Ovary (tissue), 3 donors: ENCODE results near the gene SVIL.

ENCODE experiments used
- EP300 ChIP-seq: sonication (generic); formaldehyde crosslinking; IDR thresholded peaks from one replicate; pipeline ENCODE4 v1.6.1; 2017; ENCODE audit warnings: antibody characterized with exemption
- POLR2A ChIP-seq: fragments of 450-650 bp; IDR thresholded peaks from one replicate; pipeline ENCODE4 v1.6.1; 2017; ENCODE audit warnings: antibody characterized with exemption, mild to moderate bottlenecking, moderate library complexity
- TF ChIP-seq, protein P1 (sequence below), 3 donors: fragments of 450-650 bp in 2 of 3; fragments of 200-600 bp in 1 of 3; IDR thresholded peaks; one replicate each; pipeline versions ENCODE4 v1.5.1 to v1.8.0; 2016 to 2022; ENCODE audit warnings: antibody characterized with exemption in 3 of 3, mild to moderate bottlenecking in 1 of 3
- donor health status: DM: no; HTN: no; CAD: no.

DNA sequence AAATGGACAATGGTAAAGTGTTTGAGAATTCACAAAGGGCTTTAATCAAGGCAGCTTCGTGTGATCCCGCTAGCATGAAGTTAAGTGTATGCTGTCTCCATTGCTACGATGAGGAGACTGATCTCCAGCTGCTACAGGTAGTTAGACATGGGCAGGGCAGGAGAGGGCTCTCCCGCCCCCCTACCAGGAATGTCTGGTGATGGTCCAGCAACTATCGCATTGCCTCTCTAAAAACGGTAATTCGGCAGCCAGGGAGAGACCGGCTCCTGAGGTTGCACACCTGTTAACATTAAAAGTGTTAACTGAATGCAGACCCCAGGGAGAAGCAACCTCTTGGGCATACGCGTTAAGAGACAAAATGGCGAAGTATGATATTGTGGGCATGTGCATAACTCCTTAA is 37.9 kb downstream of the SVIL start:
- TF ChIP-seq, protein P1, sequence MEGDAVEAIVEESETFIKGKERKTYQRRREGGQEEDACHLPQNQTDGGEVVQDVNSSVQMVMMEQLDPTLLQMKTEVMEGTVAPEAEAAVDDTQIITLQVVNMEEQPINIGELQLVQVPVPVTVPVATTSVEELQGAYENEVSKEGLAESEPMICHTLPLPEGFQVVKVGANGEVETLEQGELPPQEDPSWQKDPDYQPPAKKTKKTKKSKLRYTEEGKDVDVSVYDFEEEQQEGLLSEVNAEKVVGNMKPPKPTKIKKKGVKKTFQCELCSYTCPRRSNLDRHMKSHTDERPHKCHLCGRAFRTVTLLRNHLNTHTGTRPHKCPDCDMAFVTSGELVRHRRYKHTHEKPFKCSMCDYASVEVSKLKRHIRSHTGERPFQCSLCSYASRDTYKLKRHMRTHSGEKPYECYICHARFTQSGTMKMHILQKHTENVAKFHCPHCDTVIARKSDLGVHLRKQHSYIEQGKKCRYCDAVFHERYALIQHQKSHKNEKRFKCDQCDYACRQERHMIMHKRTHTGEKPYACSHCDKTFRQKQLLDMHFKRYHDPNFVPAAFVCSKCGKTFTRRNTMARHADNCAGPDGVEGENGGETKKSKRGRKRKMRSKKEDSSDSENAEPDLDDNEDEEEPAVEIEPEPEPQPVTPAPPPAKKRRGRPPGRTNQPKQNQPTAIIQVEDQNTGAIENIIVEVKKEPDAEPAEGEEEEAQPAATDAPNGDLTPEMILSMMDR (IDR thresholded peaks at IDR 0.05) = no peak
- TF ChIP-seq POLR2A (no peak), EP300 (no peak)
